ENCODE results near the gene NSRP1.
"Not testable (repeated sequence)": the region's sequence is repeated elsewhere in the genome, so short reads cannot be mapped to it uniquely, and the experiment has no call there.

NSRP1 gene

GRCh38 chr17:30188211-30188939 lies 71.8 kb downstream of the NSRP1 start:
- DNase-seq = no peak

DNA sequence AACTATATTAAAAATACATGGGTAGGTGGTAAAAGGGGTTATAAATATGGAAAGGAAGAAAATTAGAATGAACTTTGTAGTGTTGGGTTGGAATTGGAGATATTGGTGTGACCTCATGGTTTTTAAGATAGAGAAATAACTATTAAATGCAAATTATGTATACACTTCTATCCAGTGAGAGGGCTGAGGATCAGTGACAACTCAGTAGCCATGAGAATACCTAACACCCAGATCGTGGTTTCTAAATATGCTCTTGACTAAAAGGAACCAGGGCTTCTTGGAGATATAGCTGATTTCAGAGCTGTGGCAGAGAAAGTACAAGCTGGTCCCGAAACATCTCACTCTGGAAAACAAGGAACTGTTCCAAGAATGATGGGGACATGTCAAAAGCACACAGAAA lies 74.5 kb downstream of the NSRP1 start:
- peak; percentile 10 for DNase-seq

- no peak for DNase-seq
These were observed 79.9 kb downstream of the NSRP1 start for GRCh38 chr17:30196504-30196903.

DNA sequence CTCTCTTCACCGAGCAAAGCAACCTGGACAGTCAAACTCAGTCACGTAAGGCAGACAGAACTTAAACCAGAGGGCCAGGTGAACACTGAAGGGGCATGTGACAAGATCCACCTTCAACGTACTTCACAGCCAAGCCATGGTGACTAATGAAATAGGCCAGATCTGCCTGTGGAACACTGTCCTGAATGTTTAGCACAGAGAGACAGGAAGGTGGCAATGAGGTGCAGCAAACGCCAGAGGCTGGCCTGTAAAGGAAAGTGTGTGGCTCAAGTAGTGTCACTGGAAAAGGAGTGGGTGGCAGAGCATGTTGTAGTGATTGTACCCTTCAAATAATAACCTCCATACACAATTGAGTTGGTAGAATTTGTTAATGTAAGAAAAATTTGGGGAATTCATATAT lies 80.8 kb downstream of the NSRP1 start:
- no peak for DNase-seq

GRCh38 chr17:30199600-30199999 lies 83.0 kb downstream of the NSRP1 start:
- DNase-seq = no peak

GRCh38 chr17:30200106-30200505 lies 83.5 kb downstream of the NSRP1 start:
- peak; percentile 45 for DNase-seq

DNA sequence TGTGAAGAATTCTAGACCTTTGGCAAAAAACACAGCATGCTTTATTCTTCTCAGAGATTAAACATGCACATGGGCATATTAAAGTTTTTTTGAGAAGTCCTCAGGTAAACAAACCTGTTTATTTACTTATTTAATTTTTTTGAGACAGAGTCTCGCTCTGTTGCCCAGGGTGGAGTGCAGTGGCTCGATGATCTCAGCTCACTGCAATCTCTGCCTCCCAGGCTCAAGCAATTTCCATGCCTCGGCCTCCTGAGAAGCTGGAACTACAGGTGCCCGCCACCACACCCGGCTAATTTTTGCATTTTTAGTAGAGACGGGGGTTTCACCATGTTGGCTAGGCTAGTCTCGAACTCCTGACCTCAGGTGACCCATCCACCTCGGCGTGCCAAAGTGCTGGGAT lies 84.0 kb downstream of the NSRP1 start:
- DNase-seq = not testable (repeated sequence)

GRCh38 chr17:30203471-30203981 lies 86.9 kb downstream of the NSRP1 start:
- DNase-seq = no peak

- no peak for DNase-seq
These were observed 91.0 kb downstream of the NSRP1 start for GRCh38 chr17:30207655-30208054.

DNA sequence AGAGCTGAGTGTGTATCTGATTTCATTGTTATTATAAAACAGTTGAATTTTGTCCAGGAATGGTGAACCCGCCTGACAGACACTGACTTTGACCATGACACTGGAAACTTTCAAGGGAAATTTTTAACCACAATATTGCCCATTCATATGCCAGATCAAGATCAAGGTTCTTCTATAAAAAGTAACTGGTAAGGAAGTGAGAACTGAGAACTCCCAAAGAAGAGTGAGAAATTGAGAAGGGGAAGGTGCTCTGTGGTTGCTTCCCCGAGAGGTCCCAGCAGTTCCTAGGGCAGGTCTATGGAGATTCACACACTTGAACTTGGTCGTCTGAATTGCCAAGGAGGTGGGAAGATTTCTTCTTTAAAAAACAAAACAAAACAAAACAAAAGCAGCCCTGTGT lies 91.6 kb downstream of the NSRP1 start:
- DNase-seq = no peak

DNA sequence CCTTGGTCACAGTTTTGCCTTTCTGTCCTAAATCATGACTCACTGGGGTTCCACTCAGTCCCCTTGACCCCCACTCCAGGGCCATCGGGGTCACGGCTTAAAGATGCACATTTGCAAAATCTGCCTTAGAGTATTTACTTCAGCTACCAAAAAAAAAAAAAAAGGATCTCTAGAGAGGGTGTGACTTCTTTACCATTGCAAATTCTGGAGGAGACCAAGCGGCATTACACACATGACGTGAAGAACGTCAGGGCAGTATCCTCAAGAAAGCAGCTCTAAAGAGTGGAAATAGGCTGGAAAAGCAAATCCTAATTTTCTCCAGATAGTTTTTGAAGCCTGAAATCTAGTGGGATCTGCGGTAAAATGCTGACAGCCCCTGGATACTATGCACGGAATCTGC lies 93.3 kb downstream of the NSRP1 start:
- no peak for DNase-seq

DNA sequence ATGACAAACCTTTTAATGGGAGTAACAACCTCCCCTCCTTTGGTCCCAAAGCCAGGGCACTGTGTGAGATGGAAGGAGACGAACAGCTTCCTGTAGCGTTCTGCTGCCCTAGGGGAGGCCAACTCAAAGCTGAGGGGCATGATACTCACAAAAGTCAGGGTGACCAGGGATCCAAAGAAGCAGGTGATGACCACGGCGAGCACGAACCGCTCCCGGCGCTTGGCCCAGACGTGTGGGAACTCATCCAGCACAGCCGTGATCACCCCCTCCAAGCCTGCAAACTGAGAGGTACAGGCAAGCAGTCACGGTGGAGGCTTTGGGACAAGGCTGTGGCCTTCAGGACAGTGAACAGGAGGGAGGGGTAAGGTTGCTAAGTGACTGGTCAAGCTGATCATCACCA lies 93.8 kb downstream of the NSRP1 start:
- no peak for DNase-seq

- no peak for DNase-seq
These were observed 94.3 kb downstream of the NSRP1 start for GRCh38 chr17:30210901-30211300.

DNA sequence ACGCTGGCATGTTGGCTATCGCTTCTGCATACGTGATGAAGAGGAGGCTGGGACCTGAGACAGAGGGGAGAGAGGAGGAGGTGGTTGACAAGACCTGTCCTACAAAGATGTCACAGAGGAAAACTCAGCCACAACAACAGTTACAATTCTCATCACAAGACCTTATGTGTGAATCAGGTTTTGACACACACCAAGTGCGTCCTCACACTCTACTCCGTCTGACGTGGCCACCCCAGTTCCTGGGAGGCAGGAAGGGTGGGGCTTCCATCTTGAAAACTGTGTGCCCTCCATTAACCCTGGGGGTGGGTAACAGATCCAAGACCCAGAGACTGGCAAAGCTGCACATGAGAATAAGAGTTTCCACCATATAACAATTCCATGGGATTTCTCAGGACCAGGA lies 94.8 kb downstream of the NSRP1 start:
- DNase-seq = no peak

- DNase-seq = no peak
These were observed 96.1 kb downstream of the NSRP1 start for GRCh38 chr17:30212750-30213149.

DNA sequence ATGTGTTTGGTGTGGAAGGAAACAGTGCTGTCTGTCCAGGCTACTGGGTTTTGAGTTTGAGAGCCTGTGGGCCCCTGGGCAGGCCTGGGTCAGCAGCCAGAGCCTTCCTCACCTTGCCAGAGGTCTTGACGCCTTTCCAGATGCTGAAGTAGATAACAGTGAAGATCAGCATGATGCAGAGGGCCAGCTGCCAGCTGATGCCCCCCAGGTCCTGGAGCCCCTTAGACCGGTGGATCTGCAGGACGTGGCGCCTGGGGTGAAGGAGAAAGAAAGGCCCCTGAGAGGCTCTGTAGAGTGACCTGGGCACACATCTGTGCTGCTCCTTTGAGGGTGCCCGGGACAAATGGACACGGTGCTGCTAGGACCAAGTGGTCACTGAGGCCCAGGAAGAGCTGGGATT lies 100.4 kb downstream of the NSRP1 start:
- DNase-seq = no peak

DNA sequence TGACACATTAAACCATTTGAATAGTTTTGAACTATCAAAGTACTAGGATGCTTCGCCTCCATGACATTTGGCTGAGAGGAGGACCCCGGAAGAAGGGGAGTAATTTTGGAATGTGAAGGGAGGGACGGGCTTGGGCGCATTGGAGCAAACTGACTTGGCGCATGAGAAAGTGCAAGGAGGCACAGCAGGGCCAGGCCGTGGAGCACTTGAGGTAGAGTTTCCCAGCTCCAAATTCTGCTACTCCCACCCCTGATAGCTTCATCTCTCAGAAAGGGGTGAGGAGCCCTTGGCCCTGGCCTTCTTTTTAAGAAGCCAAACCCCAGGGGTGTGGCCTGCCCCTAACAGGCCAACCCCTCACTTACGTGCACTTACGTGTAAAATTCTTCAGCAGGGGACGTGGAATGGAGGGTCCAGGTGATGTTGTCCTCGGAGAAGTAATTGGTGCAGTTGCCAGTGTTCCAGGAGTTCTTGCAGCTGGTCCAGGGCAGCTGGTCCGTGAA lies 101.2 kb downstream of the NSRP1 start:
- no peak for DNase-seq

- no peak for DNase-seq
These were observed 102.2 kb downstream of the NSRP1 start for GRCh38 chr17:30218799-30219198.

DNA sequence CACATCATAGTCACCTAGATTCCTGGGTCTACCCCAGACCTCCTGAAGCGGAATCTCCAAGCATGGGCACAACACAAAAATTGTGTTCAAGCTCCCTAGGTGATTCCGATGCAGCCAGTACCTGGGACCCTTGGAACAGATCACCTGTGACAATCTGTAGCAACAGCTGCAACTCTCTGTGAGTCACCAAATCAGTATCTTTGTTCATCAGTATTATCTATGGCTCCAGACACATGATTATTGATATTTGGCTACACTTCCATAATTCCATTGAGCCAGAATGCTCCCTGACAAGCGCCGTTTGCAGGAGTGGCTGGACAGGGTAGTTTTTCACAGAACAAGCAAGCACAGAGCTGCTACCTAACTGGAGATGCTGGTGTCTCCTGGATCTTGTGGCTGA lies 102.7 kb downstream of the NSRP1 start:
- no peak for DNase-seq

GRCh38 chr17:30219833-30220232 lies 103.2 kb downstream of the NSRP1 start:
- DNase-seq = no peak

GRCh38 chr17:30220414-30220813 lies 103.8 kb downstream of the NSRP1 start:
- no peak for DNase-seq

DNA sequence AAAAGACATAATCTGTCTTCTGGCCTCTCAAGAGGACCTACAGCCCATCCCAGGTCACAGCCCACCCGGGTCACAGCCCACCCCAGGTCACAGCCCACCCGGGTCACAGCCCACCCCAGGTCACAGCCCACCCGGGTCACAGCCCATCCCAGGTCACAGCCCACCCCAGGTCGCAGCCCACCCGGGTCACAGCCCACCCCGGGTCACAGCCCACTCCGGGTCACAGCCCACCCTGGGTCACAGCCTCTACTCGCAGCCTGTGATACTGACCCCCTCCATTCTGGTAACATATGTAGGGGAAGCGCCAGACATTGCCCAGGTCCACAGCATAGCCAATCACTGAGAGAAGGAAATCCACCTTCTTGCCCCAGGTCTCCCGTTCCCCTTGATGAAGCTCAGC lies 104.7 kb downstream of the NSRP1 start:
- DNase-seq = no peak

DNA sequence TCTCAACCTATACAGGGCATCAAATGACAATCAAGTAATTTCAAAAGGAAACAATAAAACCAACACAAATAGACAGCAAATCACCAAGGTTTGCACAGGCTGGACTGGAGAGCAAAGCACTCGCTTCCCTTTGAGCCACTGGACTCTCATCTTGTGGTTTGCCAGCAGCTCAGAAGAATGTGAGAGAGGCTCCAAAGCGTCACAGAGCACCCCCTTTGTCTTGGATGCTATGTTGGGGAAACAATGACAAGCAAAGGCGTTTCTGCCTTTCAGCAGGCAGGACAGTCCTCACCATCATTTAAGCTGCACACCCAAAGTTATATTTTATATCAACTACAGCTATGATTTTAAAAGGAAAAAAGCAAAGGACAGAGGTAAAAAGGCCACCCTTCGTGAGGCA lies 105.6 kb downstream of the NSRP1 start:
- no peak for DNase-seq

DNA sequence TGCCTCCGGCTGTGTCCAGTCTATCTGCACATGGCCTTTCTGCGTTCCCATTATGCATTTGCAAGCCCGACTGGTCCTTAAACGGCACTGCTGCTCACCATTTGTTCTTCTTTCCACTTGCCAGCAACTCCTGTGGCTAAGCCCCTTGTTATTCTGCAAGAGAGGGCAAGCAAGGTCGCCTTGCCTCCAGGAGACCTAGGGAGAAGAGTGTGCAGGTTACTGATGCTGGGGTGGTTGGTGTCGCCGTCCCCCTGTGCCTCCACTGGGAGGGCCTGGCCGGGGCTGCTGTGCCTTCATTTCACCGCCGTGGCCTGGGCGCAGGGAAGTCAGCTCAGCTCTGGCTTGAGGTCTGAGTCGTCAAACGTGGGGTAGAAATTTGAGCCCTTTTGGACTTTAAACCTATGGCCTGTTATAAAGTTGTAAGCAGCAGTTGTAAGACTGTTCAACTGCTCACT lies 106.1 kb downstream of the NSRP1 start:
- no peak for DNase-seq

DNA sequence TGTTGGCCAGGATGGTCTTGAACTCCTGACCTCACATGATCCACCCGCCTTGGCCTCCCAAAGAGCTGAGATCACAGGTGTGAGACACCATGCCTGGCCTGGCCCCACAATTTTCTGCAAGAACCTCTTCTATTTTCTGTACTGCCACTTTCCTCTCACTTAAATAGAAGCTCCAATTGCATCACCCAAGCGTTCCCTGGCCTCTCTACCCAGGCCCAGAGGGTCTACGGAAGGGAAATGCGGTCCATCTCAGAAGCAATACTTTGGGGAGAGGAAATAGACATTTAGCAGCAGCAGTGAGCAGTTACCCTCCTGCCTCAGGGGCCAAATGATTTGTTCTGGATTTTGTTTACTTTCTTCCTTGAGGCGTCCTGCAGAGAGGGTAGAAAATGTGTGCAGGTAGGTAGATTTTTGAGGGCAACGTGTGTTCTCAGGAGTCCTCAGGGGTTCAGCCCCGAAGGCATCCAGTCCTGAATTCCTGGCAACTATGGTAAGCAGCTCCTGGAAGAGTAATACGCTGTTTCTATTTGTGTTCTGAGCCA lies 107.9 kb downstream of the NSRP1 start:
- no peak for DNase-seq

Data from hematopoietic multipotent progenitor cell treated with erythropoietin and hydrocortisone succinate and interleukin-3 and kit ligand, for 4 days (in vitro differentiated cells).